Cardiac muscle cell (in vitro differentiated cells and primary cell): Measurements from ENCODE around the gene LILRA5. TPM values are rescaled to one million over a fixed set of nuclear protein-coding genes. Genes with fewer than 3 reads are reported as not detected.
"Not testable (repeated sequence)": the region's sequence is repeated elsewhere in the genome, so short reads cannot be mapped to it uniquely, and the experiment has no call there.

Experiments used
- DNase-seq, 2 donors: peaks; one replicate each; pipeline versions ENCODE4 v3.0.0 to v3.0.0-alpha.2; 2010 to 2017; ENCODE audit warnings: low read depth in 1 of 2, low spot score in 1 of 2
- H3K27ac ChIP-seq: fragments of 200-600 bp; sonication (generic); 2 replicates; pipeline ENCODE4 v1.5.1; 2016
- H3K27me3 ChIP-seq: fragments of 200-600 bp; sonication (generic); 2 replicates; pipeline ENCODE4 v1.6.0; 2016; ENCODE audit warnings: control low read depth
- H3K36me3 ChIP-seq: fragments of 200-600 bp; sonication (generic); 2 replicates; pipeline ENCODE4 v1.5.1; 2016; ENCODE audit warnings: control low read depth
- H3K4me1 ChIP-seq: fragments of 200-600 bp; sonication (generic); 2 replicates; pipeline ENCODE4 v1.8.1; 2017; ENCODE audit warnings: low read depth, mild to moderate bottlenecking, mixed run types
- H3K4me3 ChIP-seq: fragments of 200-600 bp; sonication (generic); 2 replicates; pipeline ENCODE4 v1.5.1; 2016; ENCODE audit warnings: mild to moderate bottlenecking
- H3K9me3 ChIP-seq: fragments of 200-600 bp; sonication (generic); 2 replicates; pipeline ENCODE4 v1.5.1; 2017; ENCODE audit warnings: low read depth, mild to moderate bottlenecking, control low read depth
- polyA plus RNA-seq: library from polyadenylated mRNA; unstranded; fragments of >200 nt; fragmentation: Nextera tagmentation; extraction: Ambion mirVana; gene quantifications from 2 replicates; pipeline ENCODE4 v1.2.1, GENCODE V29; 2016
- total RNA-seq: library from RNA; depleted of rRNA; stranded (reverse); fragments of >200 nt; gene quantifications from 2 replicates; pipeline ENCODE4 v1.2.3, GENCODE V29; 2016
- TF ChIP-seq, protein P1 (sequence below): IDR thresholded peaks from 2 replicates; pipeline ENCODE4 v1.5.1; 2012; ENCODE audit warnings: low read depth, mild to moderate bottlenecking, low read length

Gene LILRA5
- total and polyA plus RNA-seq, 2 experiments from 2014 or later: not detected

DNA sequence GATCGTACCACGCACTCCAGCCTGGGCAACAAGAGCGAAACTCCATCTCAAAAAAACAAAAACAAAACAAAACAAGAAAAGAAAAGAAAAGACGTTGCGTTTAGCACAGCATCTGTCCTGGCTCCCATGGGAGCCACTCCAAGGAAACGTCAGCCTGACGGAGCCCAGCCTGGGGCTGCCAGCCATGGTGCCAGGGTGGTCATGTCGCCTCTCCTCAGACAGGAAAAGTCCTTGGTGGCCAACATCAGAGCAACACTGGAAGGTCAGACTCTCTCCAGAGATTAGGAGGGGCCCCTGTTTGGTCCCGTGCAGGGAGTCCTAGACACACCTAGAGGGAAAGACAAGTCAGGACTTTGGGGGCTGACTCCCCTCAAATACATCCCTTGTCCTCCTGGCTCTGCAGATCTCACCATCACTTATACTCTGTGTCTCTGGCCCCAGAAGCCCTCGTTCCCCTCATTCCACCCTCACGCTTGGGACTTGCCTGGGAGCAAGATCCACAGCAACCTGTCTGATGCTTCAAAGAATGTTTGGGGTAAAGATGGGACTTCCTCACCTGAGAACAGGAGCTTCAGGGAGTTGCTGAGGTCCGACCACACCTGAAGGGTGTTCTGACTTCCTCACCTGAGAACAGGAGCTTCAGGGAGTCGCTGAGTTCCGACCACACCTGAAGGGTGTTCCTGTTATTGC is 16.7 kb upstream of the LILRA5 start:
- no peaks in the 10 kb centered on the region for H3K27me3 ChIP-seq
- TF ChIP-seq, protein P1, sequence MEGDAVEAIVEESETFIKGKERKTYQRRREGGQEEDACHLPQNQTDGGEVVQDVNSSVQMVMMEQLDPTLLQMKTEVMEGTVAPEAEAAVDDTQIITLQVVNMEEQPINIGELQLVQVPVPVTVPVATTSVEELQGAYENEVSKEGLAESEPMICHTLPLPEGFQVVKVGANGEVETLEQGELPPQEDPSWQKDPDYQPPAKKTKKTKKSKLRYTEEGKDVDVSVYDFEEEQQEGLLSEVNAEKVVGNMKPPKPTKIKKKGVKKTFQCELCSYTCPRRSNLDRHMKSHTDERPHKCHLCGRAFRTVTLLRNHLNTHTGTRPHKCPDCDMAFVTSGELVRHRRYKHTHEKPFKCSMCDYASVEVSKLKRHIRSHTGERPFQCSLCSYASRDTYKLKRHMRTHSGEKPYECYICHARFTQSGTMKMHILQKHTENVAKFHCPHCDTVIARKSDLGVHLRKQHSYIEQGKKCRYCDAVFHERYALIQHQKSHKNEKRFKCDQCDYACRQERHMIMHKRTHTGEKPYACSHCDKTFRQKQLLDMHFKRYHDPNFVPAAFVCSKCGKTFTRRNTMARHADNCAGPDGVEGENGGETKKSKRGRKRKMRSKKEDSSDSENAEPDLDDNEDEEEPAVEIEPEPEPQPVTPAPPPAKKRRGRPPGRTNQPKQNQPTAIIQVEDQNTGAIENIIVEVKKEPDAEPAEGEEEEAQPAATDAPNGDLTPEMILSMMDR: no peak
- H3K36me3 ChIP-seq: no peaks in the 10 kb centered on the region
- no peaks in the 10 kb centered on the region for H3K9me3 ChIP-seq
- DNase-seq: no peak
- H3K4me1 ChIP-seq: no peaks in the 10 kb centered on the region
- H3K4me3 ChIP-seq: no peak overlapping the region
- no peak overlapping the region for H3K27ac ChIP-seq

DNA sequence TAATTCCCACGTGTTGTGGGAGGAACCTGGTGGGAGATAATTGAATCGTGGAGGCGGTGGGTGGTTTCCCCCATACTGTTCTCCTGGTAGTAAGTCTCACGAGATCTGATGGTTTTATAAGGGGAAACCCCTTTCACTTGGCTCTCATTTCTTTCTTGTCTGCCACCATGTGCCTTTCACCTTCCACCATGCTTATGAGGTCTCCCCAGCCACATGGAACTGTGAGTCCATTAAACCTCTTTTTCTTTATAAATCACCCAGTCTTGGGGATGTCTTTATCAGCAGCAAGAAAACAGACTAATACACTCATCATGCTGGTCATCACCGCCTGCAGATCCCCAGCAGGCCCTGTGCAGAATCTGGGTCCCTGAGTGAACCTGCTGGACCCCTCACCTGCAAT is 15.8 kb upstream of the LILRA5 start:
- not testable (repeated sequence) for DNase-seq, H3K9me3 ChIP-seq, H3K27ac ChIP-seq, H3K4me3 ChIP-seq, H3K4me1 ChIP-seq, H3K27me3 ChIP-seq, H3K36me3 ChIP-seq

DNA sequence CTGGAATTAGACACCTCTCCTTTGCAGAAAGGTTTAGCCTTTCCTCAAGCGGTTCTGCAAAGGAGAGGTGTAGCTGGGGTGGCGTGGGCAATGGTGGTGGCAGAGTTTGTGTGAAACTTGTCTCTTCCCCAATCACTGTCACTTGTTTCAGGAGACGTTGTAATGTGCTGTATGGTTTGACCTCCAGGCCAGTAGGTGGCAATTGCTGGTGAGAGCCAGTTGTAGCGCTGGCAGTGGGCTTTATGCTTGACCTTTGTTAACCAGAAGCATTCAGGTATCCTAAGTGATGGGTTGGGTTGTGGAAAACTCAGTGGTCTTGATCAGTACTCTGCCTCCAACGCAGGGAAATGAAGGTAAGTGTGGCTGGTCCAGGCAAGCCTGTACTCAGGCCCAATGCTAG is 12.7 kb upstream of the LILRA5 start:
- H3K4me3 ChIP-seq: no peak overlapping the region

DNA sequence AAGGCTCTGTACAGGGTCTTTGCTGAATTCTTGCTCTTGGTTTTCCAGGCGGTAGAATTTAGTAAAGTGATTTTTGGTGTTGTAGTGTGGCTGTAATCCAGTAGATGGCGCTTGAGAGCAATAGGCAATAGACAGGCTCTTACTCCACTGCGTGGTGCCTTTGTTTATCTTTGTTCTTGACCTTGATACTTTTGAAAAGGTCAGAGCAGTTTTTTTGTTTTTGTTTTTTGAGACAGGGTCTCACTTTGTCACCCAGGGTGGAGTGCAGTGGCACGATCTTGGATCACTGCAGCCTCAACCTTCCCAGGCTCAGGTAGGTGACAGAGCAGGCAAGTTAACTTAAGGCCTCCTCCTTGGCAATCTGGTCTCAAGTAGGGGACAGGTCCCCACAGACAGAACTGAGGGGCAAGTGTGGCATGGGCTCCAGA is 12.2 kb upstream of the LILRA5 start:
- Histone ChIP-seq H3K27ac (no peak overlapping the region), H3K9me3 (no peaks in the 10 kb centered on the region), H3K27me3 (no peaks in the 10 kb centered on the region), H3K4me3 (no peak overlapping the region), H3K36me3 (no peaks in the 10 kb centered on the region), H3K4me1 (no peaks in the 10 kb centered on the region)
- TF ChIP-seq, protein P1: peak; percentile 93
- DNase-seq: peak; percentile 50 to 56

More for the DNA sequence above, 12.7 kb upstream of the LILRA5 start:
- DNase-seq: no peak
- no peaks in the 10 kb centered on the region for H3K9me3 ChIP-seq
- TF ChIP-seq, protein P1: no peak
- H3K4me1 ChIP-seq: no peaks in the 10 kb centered on the region
- H3K27me3 ChIP-seq: no peaks in the 10 kb centered on the region
- H3K36me3 ChIP-seq: no peaks in the 10 kb centered on the region
- no peak overlapping the region for H3K27ac ChIP-seq

DNA sequence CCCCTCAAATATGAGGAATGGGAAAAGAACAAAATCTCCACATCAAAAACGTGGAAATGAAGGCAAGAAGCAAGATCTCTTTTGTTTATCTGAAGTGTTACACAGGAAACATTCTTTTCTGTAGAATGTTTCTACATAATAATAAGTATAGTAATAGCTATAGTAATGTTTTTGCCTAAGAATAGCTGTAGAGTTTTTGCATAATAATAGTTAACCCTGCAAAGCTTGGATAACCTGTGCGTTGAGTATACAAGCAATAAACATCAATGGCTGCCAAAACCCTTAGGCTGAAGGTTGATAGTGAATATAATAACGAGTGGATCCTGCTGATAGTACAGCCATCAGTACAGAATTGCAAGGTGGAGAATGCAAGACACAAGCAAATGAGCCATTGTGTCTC is 11.1 kb upstream of the LILRA5 start:
- H3K27ac ChIP-seq: no peak overlapping the region
- DNase-seq: no peak
- H3K4me3 ChIP-seq: no peak overlapping the region
- H3K36me3 ChIP-seq: no peaks in the 10 kb centered on the region
- no peaks in the 10 kb centered on the region for H3K27me3 ChIP-seq
- TF ChIP-seq, protein P1: no peak
- H3K9me3 ChIP-seq: no peaks in the 10 kb centered on the region
- no peaks in the 10 kb centered on the region for H3K4me1 ChIP-seq

DNA sequence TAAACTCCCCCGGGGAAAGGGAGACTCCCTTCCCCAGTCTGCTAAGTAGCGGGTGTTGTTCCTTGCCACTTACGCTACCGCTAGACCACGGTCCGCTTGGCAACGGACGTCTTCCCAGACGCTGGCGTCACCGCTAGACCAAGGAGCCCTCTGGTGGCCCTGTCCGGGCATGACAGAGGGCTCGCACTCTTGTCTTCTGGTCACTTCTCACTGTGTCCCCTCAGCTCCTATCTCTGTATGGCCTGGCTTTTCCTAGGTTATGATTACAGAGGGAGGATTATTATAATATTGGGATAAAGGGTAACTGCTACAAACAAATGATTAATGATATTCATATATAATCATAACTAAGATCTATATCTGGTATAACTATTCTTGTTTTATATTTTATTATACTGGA is 10.0 kb upstream of the LILRA5 start:
- H3K9me3 ChIP-seq, H3K27ac ChIP-seq, H3K27me3 ChIP-seq, DNase-seq, H3K4me3 ChIP-seq, H3K4me1 ChIP-seq, H3K36me3 ChIP-seq: not testable (repeated sequence)

DNA sequence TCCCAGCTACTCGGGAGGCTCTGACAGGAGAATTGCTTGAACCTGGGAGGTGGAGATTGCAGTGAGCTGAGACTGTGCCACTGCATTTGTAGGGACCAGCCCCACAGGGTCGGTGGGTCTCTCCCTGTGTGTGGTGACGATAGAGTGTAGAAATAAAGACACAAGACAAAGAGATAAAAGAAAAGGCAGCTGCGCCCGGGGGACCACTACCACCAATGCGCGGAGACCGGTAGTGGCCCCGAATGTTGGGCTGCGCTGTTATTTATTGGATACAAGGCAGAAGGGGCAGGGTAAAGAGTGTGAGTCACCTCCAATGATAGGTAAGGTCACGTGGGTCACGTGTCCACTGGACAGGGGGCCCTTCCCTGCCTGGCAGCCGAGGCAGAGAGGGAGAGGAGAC is 9.3 kb upstream of the LILRA5 start:
- H3K9me3 ChIP-seq, H3K27me3 ChIP-seq, H3K36me3 ChIP-seq, H3K27ac ChIP-seq, DNase-seq, H3K4me1 ChIP-seq, H3K4me3 ChIP-seq: not testable (repeated sequence)
